ENCODE measurements around the gene ALS2.
A peak's percentile ranks its signal among the peaks of the same experiment; 100 is the strongest.
"Not testable (repeated sequence)": the region's sequence is repeated elsewhere in the genome, so short reads cannot be mapped to it uniquely, and the experiment has no call there.

The ALS2 gene

GRCh38 chr2:201780674-201781493 is at the start of gene ALS2:
Gene ALS2, minus strand, starts transcription at chr2:201780933. Its CDS starts 12,048 bp downstream, at chr2:201768885.
- peak; percentile 94 for DNase-seq (ENCODE audit: low spot score)

- DNase-seq (ENCODE audit: low spot score): no peak
Observed at GRCh38 chr2:201828220-201828619, 47.5 kb upstream of the ALS2 start.

GRCh38 chr2:201827621-201828020 is 46.9 kb upstream of the ALS2 start:
- no peak for DNase-seq (ENCODE audit: low spot score)

GRCh38 chr2:201824212-201824611 is 43.5 kb upstream of the ALS2 start:
- DNase-seq (ENCODE audit: low spot score): no peak

GRCh38 chr2:201821080-201821479 is 40.3 kb upstream of the ALS2 start:
- no peak for DNase-seq (ENCODE audit: low spot score)

- DNase-seq (ENCODE audit: low spot score): no peak
Observed at GRCh38 chr2:201820383-201821007, 39.8 kb upstream of the ALS2 start.

GRCh38 chr2:201816657-201817575 is 36.2 kb upstream of the ALS2 start:
- no peak for DNase-seq (ENCODE audit: low spot score)

- no peak for DNase-seq (ENCODE audit: low spot score)
Observed at GRCh38 chr2:201813996-201814760, 33.4 kb upstream of the ALS2 start.

- not testable (repeated sequence) for DNase-seq (ENCODE audit: low spot score)
Observed at GRCh38 chr2:201810604-201811003, 29.9 kb upstream of the ALS2 start.

- no peak for DNase-seq (ENCODE audit: low spot score)
Observed at GRCh38 chr2:201809633-201810032, 28.9 kb upstream of the ALS2 start.

- DNase-seq (ENCODE audit: low spot score): no peak
Observed at GRCh38 chr2:201808027-201808426, 27.3 kb upstream of the ALS2 start.

GRCh38 chr2:201807452-201807999 is 26.8 kb upstream of the ALS2 start:
- no peak for DNase-seq (ENCODE audit: low spot score)

GRCh38 chr2:201806442-201807170 is 25.9 kb upstream of the ALS2 start, which contains the start of gene CDK15:
Gene CDK15, plus strand, starts transcription at chr2:201806537. Its CDS starts 128 bp downstream, at chr2:201806665.
- DNase-seq (ENCODE audit: low spot score): no peak

- not testable (repeated sequence) for DNase-seq (ENCODE audit: low spot score)
Observed at GRCh38 chr2:201798914-201799285, 18.2 kb upstream of the ALS2 start.

GRCh38 chr2:201798252-201798913 is 17.6 kb upstream of the ALS2 start:
- no peak for DNase-seq (ENCODE audit: low spot score)

GRCh38 chr2:201797175-201797840 is 16.6 kb upstream of the ALS2 start:
- no peak for DNase-seq (ENCODE audit: low spot score)

GRCh38 chr2:201796478-201796865 is 15.7 kb upstream of the ALS2 start:
- DNase-seq (ENCODE audit: low spot score): no peak

- DNase-seq (ENCODE audit: low spot score): no peak
Observed at GRCh38 chr2:201795607-201796477, 15.1 kb upstream of the ALS2 start.

- no peak for DNase-seq (ENCODE audit: low spot score)
Observed at GRCh38 chr2:201794294-201794693, 13.6 kb upstream of the ALS2 start.

Measured in hematopoietic multipotent progenitor cell treated with erythropoietin and hydrocortisone succinate and interleukin-3 and kit ligand, for 15 days (in vitro differentiated cells).